Lower leg skin (tissue), 4 donors: ENCODE data around the gene ZNF202. TPM values are rescaled to one million over a fixed set of nuclear protein-coding genes. Genes with fewer than 3 reads are reported as not detected.

ENCODE experiments used
- DNase-seq, 2 donors: peaks; one replicate each; pipeline ENCODE4 v3.0.0-alpha.2; 2019; ENCODE audit warnings: low spot score in 2 of 2
- H3K4me3 ChIP-seq: fragments of 200-600 bp; sonication (generic); 2 replicates; pipeline ENCODE4 v1.5.1; 2017; ENCODE audit warnings: mild to moderate bottlenecking, low read depth; ENCODE audit not compliant: poor library complexity, severe bottlenecking
- CTCF ChIP-seq, 3 donors: fragments of 450-650 bp; IDR thresholded peaks; one replicate each; pipeline ENCODE4 v1.5.1; 2016; ENCODE audit warnings: antibody characterized with exemption in 3 of 3, mild to moderate bottlenecking in 3 of 3, moderate library complexity in 2 of 3
- POLR2A ChIP-seq, 2 donors: fragments of 450-650 bp; IDR thresholded peaks; one replicate each; pipeline ENCODE4 v1.6.1; 2016 to 2017; ENCODE audit warnings: antibody characterized with exemption in 2 of 2, mild to moderate bottlenecking in 1 of 2, moderate library complexity in 1 of 2
- WGBS, 2 donors: methylation state at CpG; one replicate each; pipeline ENCODE4 v1.1.5; 2018; 5-methylcytosine and 5-hydroxymethylcytosine counted together
- intact Hi-C: fragments of 100-400 bp; cut with DNase I; formaldehyde crosslinking; loops from one replicate; pipeline ENCODE4 v1.15.0; 2023; ENCODE audit warnings: low total_unique reads
- total RNA-seq, 4 donors: library from RNA; depleted of rRNA; stranded (reverse); fragments of >200 nt; gene quantifications; one replicate each; pipeline ENCODE4 v1.1.0, GENCODE V29; 2016

ZNF202 gene
- total RNA-seq, 4 donors from 2014 or later = 6.9 to 8.5 (median 7.9) TPM

GRCh38 chr11:123773959-123774358 is 32.5 kb upstream of the ZNF202 start:
- no peak for DNase-seq
- no peak overlapping the region for H3K4me3 ChIP-seq
- no peak for TF ChIP-seq CTCF (IDR thresholded peaks at IDR 0.05)
- no peak for TF ChIP-seq POLR2A (IDR thresholded peaks at IDR 0.05)
- intact Hi-C loops = no loop called here
- WGBS, 2 donors = 71 to 84% methylated on average over 1 of the region's 1 CpG

DNA sequence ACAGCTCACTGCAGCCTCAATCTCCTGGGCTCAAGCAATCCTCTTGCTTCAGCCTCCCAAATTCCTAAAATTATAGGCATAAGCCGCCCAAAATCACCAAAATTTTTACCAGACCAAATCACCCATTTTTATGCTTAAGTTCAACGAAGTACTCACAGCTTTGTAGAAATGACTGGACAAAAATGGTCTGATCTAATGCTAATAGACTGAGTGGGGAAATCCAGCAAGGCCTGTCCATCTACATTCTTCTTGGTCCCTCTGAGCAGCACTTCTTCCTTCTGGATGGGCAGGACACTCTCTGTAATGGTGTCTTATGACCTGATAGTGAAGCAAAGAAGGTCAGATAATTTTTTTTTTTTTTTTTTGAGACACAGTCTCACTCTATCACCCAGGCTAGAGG is 31.6 kb upstream of the ZNF202 start:
- TF ChIP-seq POLR2A (IDR thresholded peaks at IDR 0.05) (no peak), CTCF (IDR thresholded peaks at IDR 0.05) (no peak)
- no peak overlapping the region for H3K4me3 ChIP-seq
- intact Hi-C loops = no loop called here
- WGBS, 2 donors = 77 to 86% methylated on average over 2 of the region's 2 CpGs
- DNase-seq = no peak

- intact Hi-C loops = no loop called here
- no peak overlapping the region for H3K4me3 ChIP-seq
- WGBS, 2 donors = 88 to 92% methylated on average over 3 of the region's 3 CpGs
- DNase-seq = no peak
- TF ChIP-seq CTCF (IDR thresholded peaks at IDR 0.05) (no peak), POLR2A (IDR thresholded peaks at IDR 0.05) (no peak)
Observed at GRCh38 chr11:123771664-123772063, 30.2 kb upstream of the ZNF202 start.

DNA sequence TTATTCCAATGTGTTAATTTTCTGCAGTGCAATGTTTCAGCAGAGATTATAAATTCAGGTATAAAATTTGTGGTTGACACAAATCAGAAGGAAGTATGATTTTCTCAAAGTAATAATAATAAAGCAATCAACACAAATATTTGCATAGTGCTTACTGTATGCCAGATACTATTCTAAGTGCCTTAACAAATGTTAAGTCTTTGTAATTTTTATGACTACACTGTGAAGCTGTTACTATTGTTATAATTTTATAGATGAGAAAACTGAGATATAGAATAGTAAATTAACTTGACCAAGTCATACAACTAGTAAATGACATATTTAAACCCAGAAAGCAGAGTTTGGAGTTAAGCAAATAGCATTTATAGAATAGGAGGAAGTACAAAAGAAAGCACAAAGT is 29.3 kb upstream of the ZNF202 start:
- DNase-seq = no peak
- no peak overlapping the region for H3K4me3 ChIP-seq
- intact Hi-C loops = no loop called here
- TF ChIP-seq CTCF (IDR thresholded peaks at IDR 0.05) (no peak), POLR2A (IDR thresholded peaks at IDR 0.05) (no peak)

DNA sequence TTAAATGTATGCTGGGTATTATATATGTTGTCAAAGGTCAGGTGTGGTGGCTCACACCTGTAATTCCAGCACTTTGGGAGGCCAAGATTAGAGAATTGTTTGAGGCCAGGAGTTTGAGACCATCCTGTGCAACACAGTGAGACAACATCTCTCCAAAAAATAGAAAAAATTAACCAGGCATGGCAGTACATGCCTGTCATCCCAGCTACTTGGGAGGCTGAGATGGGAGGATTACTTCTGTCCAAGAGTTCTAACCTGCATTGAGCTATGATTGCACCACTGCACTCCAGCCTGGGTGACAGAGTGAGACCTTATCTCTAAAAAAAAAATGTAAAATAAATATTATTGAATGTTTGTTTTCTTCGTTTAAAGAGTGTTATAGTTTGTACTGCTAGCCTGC is 24.1 kb upstream of the ZNF202 start:
- intact Hi-C loops = no loop called here
- H3K4me3 ChIP-seq = no peak overlapping the region
- WGBS, 2 donors = 58 to 60% methylated on average over 1 of the region's 1 CpG
- no peak for TF ChIP-seq POLR2A (IDR thresholded peaks at IDR 0.05)
- TF ChIP-seq CTCF (IDR thresholded peaks at IDR 0.05) = no peak
- no peak for DNase-seq

DNA sequence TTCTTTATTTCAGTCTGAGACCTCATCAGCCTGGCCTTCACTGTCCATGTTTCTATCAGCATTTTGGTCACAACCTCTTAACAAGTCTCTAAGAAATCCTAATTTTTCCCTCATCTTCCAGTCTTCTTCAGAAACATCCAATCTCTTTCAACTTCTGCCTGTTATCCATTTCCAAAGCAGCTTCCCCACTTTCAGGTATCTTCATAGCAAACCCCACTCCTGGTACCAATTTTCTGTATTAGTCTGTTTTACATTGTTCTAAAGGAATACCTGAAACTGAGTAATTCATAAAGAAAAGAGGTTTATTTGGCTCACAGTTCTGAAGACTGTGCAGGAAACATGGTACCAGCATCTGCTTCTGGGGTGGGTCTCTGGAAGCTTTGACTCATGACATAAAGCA is 21.0 kb upstream of the ZNF202 start:
- TF ChIP-seq CTCF (IDR thresholded peaks at IDR 0.05) (no peak), POLR2A (IDR thresholded peaks at IDR 0.05) (no peak)
- H3K4me3 ChIP-seq = no peak overlapping the region
- DNase-seq = no peak
- intact Hi-C loops = no loop called here
